ENCODE measurements around the gene PACRG. TPM values are rescaled to one million over a fixed set of nuclear protein-coding genes. Genes with fewer than 3 reads are reported as not detected.

The PACRG gene
- polyA plus RNA-seq, 1 of the 3 experiments (the other 2 are of a cell fraction) = 0.56 TPM

DNA sequence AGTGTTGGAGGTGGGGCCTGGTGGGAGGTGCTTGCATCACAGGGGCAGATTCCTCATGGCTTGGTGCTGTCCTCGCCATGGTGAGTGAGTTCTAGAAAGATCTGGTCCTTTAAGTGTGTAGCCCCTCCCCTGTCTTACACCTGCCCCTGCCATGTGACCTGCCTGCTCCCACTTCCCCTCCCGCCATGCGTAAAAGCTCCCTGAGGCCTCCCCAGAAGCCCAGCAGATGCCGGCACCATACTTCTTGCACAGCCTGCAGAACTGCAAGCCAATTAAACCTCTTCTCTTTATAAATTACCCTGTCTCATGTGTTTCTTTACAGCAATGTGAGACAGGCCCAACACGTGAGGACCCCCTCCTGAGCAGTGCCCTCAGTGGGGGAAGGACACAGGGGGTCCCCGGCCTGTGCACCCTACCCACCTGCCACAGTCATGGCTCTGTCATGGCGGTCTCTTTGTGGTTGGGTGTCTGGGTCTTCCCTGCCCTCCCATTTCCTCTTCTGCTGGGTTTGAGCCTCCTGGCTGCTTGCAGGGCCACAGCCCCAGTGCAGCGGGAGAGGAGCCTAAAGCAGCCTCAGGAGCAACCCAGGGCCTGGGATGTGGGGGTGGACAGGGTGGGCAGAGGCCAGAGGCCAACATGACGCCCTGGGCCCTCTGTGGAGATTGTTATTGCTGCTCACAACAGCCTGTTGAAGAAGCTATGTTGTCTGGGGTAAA is 599.5 kb downstream of the PACRG start:
- no peak for DNase-seq
- Histone ChIP-seq H3K4me1 (ENCODE audit: control insufficient read depth in 1 of 2, insufficient read depth in 2 of 2, low read depth in 1 of 2, low read length in 1 of 2) (no peaks in the 10 kb centered on the region; a peak in 1 of 4 replicates), H2AFZ (ENCODE audit: low read depth) (no peak overlapping the region), H4K20me1 (ENCODE audit: insufficient read depth) (no peaks in the 10 kb centered on the region), H3K79me2 (ENCODE audit: insufficient read depth) (no peaks in the 10 kb centered on the region), H3K4me3 (ENCODE audit: low read depth in 2 of 2, low read length in 1 of 2) (no peak overlapping the region), H3K9me2 (no peaks in the 10 kb centered on the region), H3K27ac (ENCODE audit: low read depth in 2 of 2, low read length in 1 of 2) (no peak overlapping the region), H3F3A (replicated peaks; ENCODE audit: insufficient read depth) (no peaks in the 10 kb centered on the region), H3K36me3 (replicated peaks in 1 of 2; ENCODE audit: control insufficient read depth in 1 of 2, insufficient read depth in 2 of 2, low read length in 1 of 2) (no peaks in the 10 kb centered on the region), H3K9me3 (no peaks in the 10 kb centered on the region), H3K9ac (no peak overlapping the region), H3K27me3 (ENCODE audit: insufficient read depth) (no peaks in the 10 kb centered on the region), H3K4me2 (no peak overlapping the region)
- no peak for TF ChIP-seq NFIC (IDR thresholded peaks at IDR 0.05; ENCODE audit: borderline replicate concordance)
- TF ChIP-seq FOSL2 (IDR thresholded peaks at IDR 0.05; ENCODE audit: borderline replicate concordance, low read depth) = no peak
- TF ChIP-seq, protein P1, sequence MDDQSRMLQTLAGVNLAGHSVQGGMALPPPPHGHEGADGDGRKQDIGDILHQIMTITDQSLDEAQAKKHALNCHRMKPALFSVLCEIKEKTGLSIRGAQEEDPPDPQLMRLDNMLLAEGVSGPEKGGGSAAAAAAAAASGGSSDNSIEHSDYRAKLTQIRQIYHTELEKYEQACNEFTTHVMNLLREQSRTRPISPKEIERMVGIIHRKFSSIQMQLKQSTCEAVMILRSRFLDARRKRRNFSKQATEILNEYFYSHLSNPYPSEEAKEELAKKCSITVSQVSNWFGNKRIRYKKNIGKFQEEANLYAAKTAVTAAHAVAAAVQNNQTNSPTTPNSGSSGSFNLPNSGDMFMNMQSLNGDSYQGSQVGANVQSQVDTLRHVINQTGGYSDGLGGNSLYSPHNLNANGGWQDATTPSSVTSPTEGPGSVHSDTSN (IDR thresholded peaks at IDR 0.05) = no peak
- WGBS (ENCODE audit: low lambda C conversion rate) = 69% methylated on average over 8 of the region's 9 CpGs
- ChIA-PET CTCF (no interaction called here), POLR2A (no interaction called here)

DNA sequence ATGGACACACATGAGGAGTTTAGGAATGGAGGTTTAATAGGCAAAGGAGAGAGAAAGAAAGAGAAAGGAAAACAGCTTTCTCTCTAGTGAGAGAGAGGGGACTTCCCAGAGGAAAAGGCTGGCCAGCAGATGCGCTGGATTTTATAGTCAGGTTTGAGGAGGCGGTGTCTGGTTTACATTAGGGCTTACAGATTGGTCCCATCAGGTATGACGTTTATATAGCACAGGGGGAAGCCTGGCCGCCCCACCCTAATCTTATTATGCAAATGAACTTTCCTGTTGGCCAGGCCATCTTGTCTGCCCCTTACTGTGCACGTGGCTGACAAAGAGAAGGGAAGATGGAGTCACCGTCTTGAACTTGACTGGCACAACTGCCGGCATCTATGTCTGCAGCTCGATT is 600.1 kb downstream of the PACRG start:
- Histone ChIP-seq H3K27me3 (ENCODE audit: insufficient read depth) (no peaks in the 10 kb centered on the region), H2AFZ (ENCODE audit: low read depth) (no peak overlapping the region), H3K79me2 (ENCODE audit: insufficient read depth) (no peaks in the 10 kb centered on the region), H4K20me1 (ENCODE audit: insufficient read depth) (no peaks in the 10 kb centered on the region), H3K9me2 (no peaks in the 10 kb centered on the region), H3K9me3 (no peaks in the 10 kb centered on the region), H3K4me2 (no peak overlapping the region), H3K36me3 (replicated peaks in 1 of 2; ENCODE audit: control insufficient read depth in 1 of 2, insufficient read depth in 2 of 2, low read length in 1 of 2) (no peaks in the 10 kb centered on the region), H3K27ac (ENCODE audit: low read depth in 2 of 2, low read length in 1 of 2) (no peak overlapping the region), H3K9ac (no peak overlapping the region), H3F3A (replicated peaks; ENCODE audit: insufficient read depth) (no peaks in the 10 kb centered on the region), H3K4me1 (ENCODE audit: control insufficient read depth in 1 of 2, insufficient read depth in 2 of 2, low read depth in 1 of 2, low read length in 1 of 2) (no peaks in the 10 kb centered on the region; a peak in 1 of 4 replicates), H3K4me3 (ENCODE audit: low read depth in 2 of 2, low read length in 1 of 2) (no peak overlapping the region)
- CTCF ChIA-PET = interaction anchor here (1.1 kb wide), 1 partner anchor 26 kb away, joined by 4 read pairs; no protein-coding TSS in a partner anchor
- TF ChIP-seq RFX5 (IDR thresholded peaks at IDR 0.05; ENCODE audit: low read length) (no peak), YY1 (IDR thresholded peaks at IDR 0.05; ENCODE audit: low read depth) (no peak), EP300 (IDR thresholded peaks at IDR 0.05; ENCODE audit: borderline replicate concordance in 1 of 2, low read depth in 1 of 2, low read length in 1 of 2) (no peak), RXRA (IDR thresholded peaks at IDR 0.05; ENCODE audit: borderline replicate concordance, low read depth) (no peak), FOXJ3 (CRISPR knock-in tag; IDR thresholded peaks at IDR 0.05) (no peak), MEF2A (IDR thresholded peaks at IDR 0.05; ENCODE audit: borderline replicate concordance, low read depth) (no peak), CHD2 (IDR thresholded peaks at IDR 0.05; ENCODE audit: low read length, partially characterized antibody) (no peak), POLR2AphosphoS5 (IDR thresholded peaks at IDR 0.05; ENCODE audit: low read depth, low read length) (no peak), RCOR1 (IDR thresholded peaks at IDR 0.05; ENCODE audit: low read length) (no peak), NRF1 (IDR thresholded peaks at IDR 0.05; ENCODE audit: low read depth, low read length) (no peak), TCF12 (IDR thresholded peaks at IDR 0.05) (no peak), GATA2 (CRISPR knock-in tag; IDR thresholded peaks at IDR 0.05) (no peak), EZH2phosphoT487 (IDR thresholded peaks at IDR 0.05; ENCODE audit: borderline replicate concordance, low read depth) (no peak), FOSL2 (IDR thresholded peaks at IDR 0.05; ENCODE audit: borderline replicate concordance, low read depth) (no peak), ELF1 (IDR thresholded peaks at IDR 0.05) (no peak), GABPA (IDR thresholded peaks at IDR 0.05; ENCODE audit: low read depth) (no peak)
- TF ChIP-seq, protein P2, sequence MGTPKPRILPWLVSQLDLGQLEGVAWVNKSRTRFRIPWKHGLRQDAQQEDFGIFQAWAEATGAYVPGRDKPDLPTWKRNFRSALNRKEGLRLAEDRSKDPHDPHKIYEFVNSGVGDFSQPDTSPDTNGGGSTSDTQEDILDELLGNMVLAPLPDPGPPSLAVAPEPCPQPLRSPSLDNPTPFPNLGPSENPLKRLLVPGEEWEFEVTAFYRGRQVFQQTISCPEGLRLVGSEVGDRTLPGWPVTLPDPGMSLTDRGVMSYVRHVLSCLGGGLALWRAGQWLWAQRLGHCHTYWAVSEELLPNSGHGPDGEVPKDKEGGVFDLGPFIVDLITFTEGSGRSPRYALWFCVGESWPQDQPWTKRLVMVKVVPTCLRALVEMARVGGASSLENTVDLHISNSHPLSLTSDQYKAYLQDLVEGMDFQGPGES (IDR thresholded peaks at IDR 0.05; ENCODE audit: low read depth, low read length) = no peak
- POLR2A ChIA-PET = no interaction called here
- 76% methylated on average over 7 of the region's 8 CpGs for WGBS (ENCODE audit: low lambda C conversion rate)
- peak; percentile 42 for DNase-seq
